Measurements from ENCODE around the gene EPGN.

DNA sequence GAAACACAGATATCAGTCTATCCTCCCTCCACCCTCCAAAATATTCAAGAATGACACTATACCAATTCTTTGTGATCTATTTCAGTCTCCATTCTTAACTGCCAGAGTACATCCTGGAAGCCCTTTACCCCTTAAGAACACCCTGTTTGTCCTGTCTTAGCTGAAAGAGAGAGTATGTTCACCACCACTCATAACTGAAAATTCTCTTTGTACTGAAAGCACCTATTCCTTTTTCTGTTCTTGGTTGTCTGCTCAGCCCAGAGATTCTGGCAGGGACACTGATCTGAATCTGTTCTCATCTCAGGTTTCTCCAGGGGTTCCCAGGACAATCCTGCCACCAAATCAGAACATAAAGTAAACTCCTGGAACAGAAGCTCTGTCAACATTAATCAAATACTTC is 31.2 kb downstream of the EPGN start:
- TF ChIP-seq CTCF (IDR thresholded peaks at IDR 0.05) (no peak), POLR2A (IDR thresholded peaks at IDR 0.05) (no peak)
